Kidney (tissue), 14 donors: ENCODE results near the gene NME8. TPM values are rescaled to one million over a fixed set of nuclear protein-coding genes. Genes with fewer than 3 reads are reported as not detected.

Experiments used
- DNase-seq, 5 donors: peaks; one replicate each; pipeline ENCODE4 v3.0.0-alpha.2; 2013 to 2020
- FAIRE-seq: peaks from 2 replicates; lab custom pipeline; 2012; peaks lifted over from hg19 to GRCh38; lab: Jason Lieb, UNC
- H3K27ac ChIP-seq, 2 donors: one replicate each; pipeline ENCODE4 v1.7.0; 2013; ENCODE audit warnings: low read depth in 2 of 2, low read length in 2 of 2, inconsistent platforms in 1 of 2
- H3K27me3 ChIP-seq: one replicate; pipeline ENCODE4 v1.7.1; 2013; ENCODE audit warnings: low read length, inconsistent platforms; ENCODE audit not compliant: control insufficient read depth, insufficient read depth
- H3K36me3 ChIP-seq, 3 donors: one replicate each; pipeline versions ENCODE4 v1.7.0 to v1.7.1; 2013; ENCODE audit warnings: low read length in 3 of 3, control low read depth in 1 of 3, inconsistent platforms in 1 of 3; ENCODE audit not compliant: insufficient read depth in 3 of 3, control insufficient read depth in 2 of 3
- H3K4me1 ChIP-seq, 3 donors: one replicate each; pipeline versions ENCODE4 v1.7.0 to v1.7.1; 2013; ENCODE audit warnings: low read length in 3 of 3, inconsistent platforms in 1 of 3, low read depth in 1 of 3; ENCODE audit not compliant: control insufficient read depth in 2 of 3, insufficient read depth in 2 of 3
- H3K4me3 ChIP-seq, 3 donors: one replicate each; pipeline versions ENCODE4 v1.7.0 to v1.8.1; 2013; ENCODE audit warnings: low read length in 3 of 3, control low read depth in 1 of 3, inconsistent platforms in 1 of 3
- H3K9ac ChIP-seq, 3 donors: one replicate each; pipeline versions ENCODE4 v1.7.0 to v1.7.1; 2013; ENCODE audit warnings: low read length in 3 of 3, control low read depth in 1 of 3, inconsistent platforms in 1 of 3
- H3K9me3 ChIP-seq, 3 donors: one replicate each; pipeline versions ENCODE4 v1.7.0 to v1.7.1; 2013; ENCODE audit warnings: low read length in 3 of 3, control low read depth in 1 of 3, inconsistent platforms in 1 of 3; ENCODE audit not compliant: control insufficient read depth in 2 of 3, insufficient read depth in 1 of 3
- intact Hi-C: fragments of 100-400 bp; cut with DNase I; formaldehyde crosslinking; loops from one replicate; pipeline ENCODE4 v1.11.1; 2022
- polyA plus RNA-seq: library from polyadenylated mRNA; stranded (reverse); fragments of 350-450 nt; fragmentation: Illumina TruSeq; extraction: RNeasy Lipid Tissue Mini Kit (QIAGEN cat#74804); gene quantifications from one replicate; pipeline ENCODE4 v1.2.3, GENCODE V29; 2014; ENCODE audit warnings: low read depth, low replicate concordance; ENCODE audit not compliant: insufficient read depth
- total RNA-seq: library from RNA; stranded (reverse); fragmentation: NEBNext Ultra II Directional; extraction: Animal tissue kit (Norgen Biotek cat#: 25700); gene quantifications from one replicate; pipeline ENCODE4 v1.2.1, GENCODE V29; 2021
- TF ChIP-seq, protein P1 (sequence below): IDR thresholded peaks from 3 replicates; pipeline ENCODE4 v1.5.1; 2012; ENCODE audit warnings: mild to moderate bottlenecking, moderate library complexity, borderline replicate concordance; ENCODE audit not compliant: insufficient read depth; ENCODE audit errors: extremely low read depth
- donor health status: control.
- donor health status: control.
- donor health status: control.
- donor health status: control.
- donor health status: control.
- donor health status: DM: yes; HTN: yes; CAD: no.
- donor health status: Normal renal cell carcinoma (clear cell type).

The NME8 gene
- total and polyA plus RNA-seq, 2 donors from 2014 or later, result 0.44 to 1.2 TPM

DNA sequence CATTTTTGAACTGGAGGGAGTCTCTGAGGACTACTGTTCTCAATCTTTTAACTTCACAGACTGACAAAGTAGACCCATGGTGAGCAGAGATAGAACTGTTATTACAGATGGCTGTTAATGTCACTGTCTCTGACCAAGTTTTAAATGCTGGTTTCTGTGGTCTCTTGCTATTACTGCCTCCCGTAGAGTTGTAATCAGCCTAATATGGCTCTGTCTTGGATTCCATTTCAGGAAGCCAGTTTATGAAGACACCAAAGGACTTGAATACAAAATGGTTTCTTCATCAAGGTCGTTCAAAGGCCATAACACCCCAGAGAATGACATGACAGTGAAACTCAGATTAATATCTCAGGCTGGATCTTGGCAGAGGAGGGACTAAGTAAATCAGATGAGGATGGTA lies 64.4 kb downstream of the NME8 start:
- FAIRE-seq (no peak), DNase-seq (no peak)
- Histone ChIP-seq H3K27me3 (no peaks in the 10 kb centered on the region), H3K4me1 (peaks cover 0 to 7% (median 3%) of the 10 kb centered on the region in 3 donors), H3K27ac (no peak overlapping the region), H3K9me3 (no peaks in the 10 kb centered on the region), H3K36me3 (no peaks in the 10 kb centered on the region), H3K4me3 (no peak overlapping the region), H3K9ac (no peak overlapping the region)
- TF ChIP-seq, protein P1, sequence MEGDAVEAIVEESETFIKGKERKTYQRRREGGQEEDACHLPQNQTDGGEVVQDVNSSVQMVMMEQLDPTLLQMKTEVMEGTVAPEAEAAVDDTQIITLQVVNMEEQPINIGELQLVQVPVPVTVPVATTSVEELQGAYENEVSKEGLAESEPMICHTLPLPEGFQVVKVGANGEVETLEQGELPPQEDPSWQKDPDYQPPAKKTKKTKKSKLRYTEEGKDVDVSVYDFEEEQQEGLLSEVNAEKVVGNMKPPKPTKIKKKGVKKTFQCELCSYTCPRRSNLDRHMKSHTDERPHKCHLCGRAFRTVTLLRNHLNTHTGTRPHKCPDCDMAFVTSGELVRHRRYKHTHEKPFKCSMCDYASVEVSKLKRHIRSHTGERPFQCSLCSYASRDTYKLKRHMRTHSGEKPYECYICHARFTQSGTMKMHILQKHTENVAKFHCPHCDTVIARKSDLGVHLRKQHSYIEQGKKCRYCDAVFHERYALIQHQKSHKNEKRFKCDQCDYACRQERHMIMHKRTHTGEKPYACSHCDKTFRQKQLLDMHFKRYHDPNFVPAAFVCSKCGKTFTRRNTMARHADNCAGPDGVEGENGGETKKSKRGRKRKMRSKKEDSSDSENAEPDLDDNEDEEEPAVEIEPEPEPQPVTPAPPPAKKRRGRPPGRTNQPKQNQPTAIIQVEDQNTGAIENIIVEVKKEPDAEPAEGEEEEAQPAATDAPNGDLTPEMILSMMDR, result no peak
- intact Hi-C loops, result no loop called here

- H3K9me3 ChIP-seq, result no peaks in the 10 kb centered on the region
- peaks cover 0 to 9% (median 3%) of the 10 kb centered on the region in 3 donors for H3K4me1 ChIP-seq
- no peaks in the 10 kb centered on the region for H3K27me3 ChIP-seq
- no peaks in the 10 kb centered on the region for H3K36me3 ChIP-seq
- DNase-seq (peak in 2 of 5 donors; percentile 50 to 69), FAIRE-seq (no peak)
- no peak overlapping the region for H3K27ac ChIP-seq
- intact Hi-C loops, result no loop called here
- no peak overlapping the region for H3K4me3 ChIP-seq
- TF ChIP-seq, protein P1, result no peak
- H3K9ac ChIP-seq, result no peak overlapping the region
Measured at GRCh38 chr7:37915438-37915837, 67.0 kb downstream of the NME8 start.

DNA sequence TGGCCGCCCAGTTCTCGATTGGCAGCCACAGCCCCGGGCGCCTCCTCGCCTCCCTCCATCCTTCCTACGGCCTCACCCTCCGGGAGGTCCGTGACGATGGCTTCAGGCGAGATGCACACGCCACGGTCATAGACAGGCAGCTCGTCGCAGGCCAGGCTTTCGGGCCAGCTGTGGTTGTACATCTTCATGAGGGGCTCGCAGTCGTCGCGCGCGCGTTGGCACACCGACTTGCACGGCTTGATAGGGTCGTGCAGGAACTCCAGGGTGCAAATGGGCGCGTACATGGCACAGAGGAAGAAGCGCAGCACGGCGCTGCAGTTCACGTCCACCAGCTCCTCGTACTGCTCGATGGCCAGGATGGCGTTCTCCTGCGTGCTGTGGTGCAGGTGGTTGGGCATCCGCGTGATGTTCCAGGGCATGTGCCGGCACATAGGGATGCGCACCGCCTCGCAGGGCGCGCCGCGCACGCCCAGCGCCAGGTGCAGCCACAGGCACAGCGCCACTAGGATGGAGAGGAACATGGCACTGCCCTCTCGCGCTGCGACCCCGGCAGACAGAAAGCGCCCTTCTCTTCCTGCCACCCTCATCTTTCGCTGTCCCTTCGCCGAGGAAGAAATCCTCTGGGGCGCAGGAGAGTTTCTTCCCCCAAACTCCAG lies 67.7 kb downstream of the NME8 start:
- FAIRE-seq, result no peak
- intact Hi-C loops, result no loop called here
- H3K4me3 ChIP-seq, result peak overlapping the region; percentile 35 to 61 (median 57)
- peak overlapping the region in 1 of 2 donors; percentile 37 for H3K27ac ChIP-seq
- H3K36me3 ChIP-seq, result no peaks in the 10 kb centered on the region
- H3K27me3 ChIP-seq, result no peaks in the 10 kb centered on the region
- H3K4me1 ChIP-seq, result peaks cover 0 to 9% (median 3%) of the 10 kb centered on the region in 3 donors
- no peak overlapping the region for H3K9ac ChIP-seq
- no peaks in the 10 kb centered on the region for H3K9me3 ChIP-seq
- DNase-seq, result peak in 4 of 5 donors; percentile 25 to 75 (median 52)
- TF ChIP-seq, protein P1, result no peak
